Small intestine (tissue), 7 donors: ENCODE data around the gene VWF. TPM values are rescaled to one million over a fixed set of nuclear protein-coding genes. Genes with fewer than 3 reads are reported as not detected.

ENCODE experiments used
- DNase-seq, 2 donors: peaks; one replicate each; pipeline versions ENCODE4 v3.0.0 to v3.0.0-alpha.2; 2013
- FAIRE-seq: peaks from 2 replicates; lab custom pipeline; 2012; peaks lifted over from hg19 to GRCh38; lab: Jason Lieb, UNC
- H3K27ac ChIP-seq, 3 donors: one replicate each; pipeline ENCODE4 v1.5.1; 2013; ENCODE audit warnings: low read length in 2 of 3, mild to moderate bottlenecking in 2 of 3, control low read depth in 1 of 3, inconsistent platforms in 1 of 3, low read depth in 1 of 3, moderate library complexity in 1 of 3
- H3K27me3 ChIP-seq, 3 donors: one replicate each; pipeline ENCODE4 v1.6.1; 2013; ENCODE audit warnings: low read length in 3 of 3, inconsistent platforms in 1 of 3; ENCODE audit not compliant: control insufficient read depth in 3 of 3, insufficient read depth in 3 of 3
- H3K36me3 ChIP-seq, 3 donors: one replicate each; pipeline ENCODE4 v1.6.1; 2013; ENCODE audit warnings: low read length in 3 of 3, inconsistent platforms in 1 of 3, low read depth in 1 of 3, mild to moderate bottlenecking in 1 of 3, moderate library complexity in 1 of 3; ENCODE audit not compliant: control insufficient read depth in 3 of 3, insufficient read depth in 2 of 3
- H3K4me1 ChIP-seq, 3 donors: one replicate each; pipeline ENCODE4 v1.6.1; 2013; ENCODE audit warnings: low read length in 2 of 3, inconsistent platforms in 1 of 3, low read depth in 1 of 3, mild to moderate bottlenecking in 1 of 3, moderate library complexity in 1 of 3; ENCODE audit not compliant: control insufficient read depth in 3 of 3, insufficient read depth in 2 of 3
- H3K4me3 ChIP-seq, 3 donors: one replicate each; pipeline ENCODE4 v1.5.1; 2013; ENCODE audit warnings: low read length in 3 of 3, control low read depth in 1 of 3, inconsistent platforms in 1 of 3, low read depth in 1 of 3, mild to moderate bottlenecking in 1 of 3, moderate library complexity in 1 of 3
- H3K9me3 ChIP-seq, 2 donors: one replicate each; pipeline ENCODE4 v1.6.1; 2013; ENCODE audit warnings: low read depth in 1 of 2, low read length in 1 of 2; ENCODE audit not compliant: control insufficient read depth in 2 of 2, insufficient read depth in 1 of 2
- WGBS, 3 donors: extraction: QIAGEN DNeasy Blood & Tissue Kit; methylation state at CpG; one replicate each; pipeline ENCODE4 v1.1.7; 2013; 5-methylcytosine and 5-hydroxymethylcytosine counted together
- polyA plus RNA-seq, 4 donors: library from polyadenylated mRNA; stranded (reverse) in 3 of 4; unstranded in 1 of 4; fragments of 200-250 nt in 3 of 4; fragments of 120-200 nt in 1 of 4; gene quantifications; one replicate each; pipeline versions ENCODE4 v1.2.1 to v1.2.3, GENCODE V29; 2013
- donor health status: healthy with polysubstance abuse.
- donor health status: control.
- donor health status: control.
- donor health status: Bipolar disorder and iron deficiency.
- donor health status: healthy.

The VWF gene
- polyA plus RNA-seq, 4 donors, result 2.2 to 82.9 (median 6.1) TPM

- Histone ChIP-seq H3K27ac (peak overlapping the region in 1 of 3 donors; percentile 22), H3K4me3 (no peak overlapping the region), H3K36me3 (no peaks in the 10 kb centered on the region), H3K27me3 (no peaks in the 10 kb centered on the region), H3K9me3 (no peaks in the 10 kb centered on the region), H3K4me1 (no peaks in the 10 kb centered on the region)
- WGBS, 3 donors, result 86 to 89% (median 87%) methylated on average over 20 of the region's 20 CpGs
- no peak for FAIRE-seq
- DNase-seq, result no peak
Observed at GRCh38 chr12:6120796-6121473, 3.5 kb downstream of the VWF start.

- FAIRE-seq (no peak), DNase-seq (no peak)
- no peak overlapping the region for H3K4me3 ChIP-seq
- peak overlapping the region in 1 of 3 donors; percentile 48 for H3K27ac ChIP-seq
- no peaks in the 10 kb centered on the region for H3K27me3 ChIP-seq
- no peaks in the 10 kb centered on the region for H3K36me3 ChIP-seq
- H3K9me3 ChIP-seq, result no peaks in the 10 kb centered on the region
- H3K4me1 ChIP-seq, result no peaks in the 10 kb centered on the region
- 75 to 82% (median 79%) methylated on average over 9 of the region's 9 CpGs for WGBS, 3 donors
Observed at GRCh38 chr12:6118891-6119568, 5.4 kb downstream of the VWF start.

- no peaks in the 10 kb centered on the region for H3K27me3 ChIP-seq
- no peak for DNase-seq
- WGBS, 3 donors, result 71 to 79% (median 77%) methylated on average over 14 of the region's 14 CpGs
- no peaks in the 10 kb centered on the region for H3K36me3 ChIP-seq
- H3K9me3 ChIP-seq, result no peaks in the 10 kb centered on the region
- H3K4me3 ChIP-seq, result no peak overlapping the region
- FAIRE-seq, result no peak
- H3K4me1 ChIP-seq, result no peaks in the 10 kb centered on the region
- peak overlapping the region in 1 of 3 donors; percentile 79 for H3K27ac ChIP-seq
Observed at GRCh38 chr12:6116471-6117021, 7.9 kb downstream of the VWF start.

GRCh38 chr12:6115389-6115788 is 9.1 kb downstream of the VWF start:
- H3K27ac ChIP-seq, result peak overlapping the region in 1 of 3 donors; percentile 66
- no peaks in the 10 kb centered on the region for H3K36me3 ChIP-seq
- DNase-seq (no peak), FAIRE-seq (no peak)
- 77 to 84% (median 82%) methylated on average over 6 of the region's 6 CpGs for WGBS, 3 donors
- H3K4me1 ChIP-seq, result no peaks in the 10 kb centered on the region
- no peaks in the 10 kb centered on the region for H3K27me3 ChIP-seq
- no peak overlapping the region for H3K4me3 ChIP-seq
- no peaks in the 10 kb centered on the region for H3K9me3 ChIP-seq

GRCh38 chr12:6114476-6114870 is 10.0 kb downstream of the VWF start:
- Histone ChIP-seq H3K36me3 (no peaks in the 10 kb centered on the region), H3K9me3 (no peaks in the 10 kb centered on the region), H3K27ac (no peak overlapping the region), H3K27me3 (no peaks in the 10 kb centered on the region), H3K4me1 (no peaks in the 10 kb centered on the region), H3K4me3 (no peak overlapping the region)
- FAIRE-seq (no peak), DNase-seq (no peak)
- 67 to 83% (median 71%) methylated on average over 6 of the region's 6 CpGs for WGBS, 3 donors

- 81 to 85% (median 81%) methylated on average over 11 of the region's 11 CpGs for WGBS, 3 donors
- Histone ChIP-seq H3K27ac (no peak overlapping the region), H3K9me3 (no peaks in the 10 kb centered on the region), H3K36me3 (no peaks in the 10 kb centered on the region), H3K27me3 (no peaks in the 10 kb centered on the region), H3K4me3 (no peak overlapping the region), H3K4me1 (no peaks in the 10 kb centered on the region)
- DNase-seq (no peak), FAIRE-seq (no peak)
Observed at GRCh38 chr12:6113691-6114475, 10.6 kb downstream of the VWF start.

- DNase-seq, result no peak
- FAIRE-seq, result no peak
- Histone ChIP-seq H3K4me3 (no peak overlapping the region), H3K36me3 (no peaks in the 10 kb centered on the region), H3K27me3 (no peaks in the 10 kb centered on the region), H3K9me3 (no peaks in the 10 kb centered on the region), H3K4me1 (no peaks in the 10 kb centered on the region), H3K27ac (no peak overlapping the region)
- 71 to 81% (median 76%) methylated on average over 5 of the region's 5 CpGs for WGBS, 3 donors
Observed at GRCh38 chr12:6112004-6112403, 12.5 kb downstream of the VWF start.

GRCh38 chr12:6110006-6110405 is 14.5 kb downstream of the VWF start:
- DNase-seq, result no peak
- Histone ChIP-seq H3K4me1 (no peaks in the 10 kb centered on the region), H3K27me3 (no peaks in the 10 kb centered on the region), H3K36me3 (no peaks in the 10 kb centered on the region), H3K27ac (no peak overlapping the region), H3K4me3 (no peak overlapping the region), H3K9me3 (no peaks in the 10 kb centered on the region)
- WGBS, 3 donors, result 84 to 89% (median 86%) methylated on average over 4 of the region's 4 CpGs
- no peak for FAIRE-seq
